ENCODE results near the gene GALNT16. TPM values are rescaled to one million over a fixed set of nuclear protein-coding genes. Genes with fewer than 3 reads are reported as not detected.

The GALNT16 gene
- total and polyA plus RNA-seq, 2 donors (not counting 3 experiments of a cell fraction or from before 2014, with no cell fraction given), result 0.39 to 0.49 TPM

GRCh38 chr14:69241577-69241976 is 18.4 kb upstream of the GALNT16 start:
- H3K9me3 ChIP-seq (replicated peaks; ENCODE audit: control insufficient read depth, insufficient read depth, low read length), result no peaks in the 10 kb centered on the region
- no peaks in the 10 kb centered on the region for H3K27me3 ChIP-seq (ENCODE audit: control insufficient read depth in 2 of 2, insufficient read depth in 2 of 2, low read length in 2 of 2)
- no peaks in the 10 kb centered on the region for H3K79me2 ChIP-seq (ENCODE audit: control insufficient read depth, insufficient read depth, low read length)
- peaks cover 0 to 12% of the 10 kb centered on the region in 2 experiments for H3K36me3 ChIP-seq (ENCODE audit: control insufficient read depth in 2 of 2, extremely low read depth in 1 of 2, insufficient read depth in 2 of 2, low read length in 2 of 2)
- DNase-seq (ENCODE audit: low read depth, low spot score) (no peak), FAIRE-seq (no peak)
- POLR2A ChIA-PET, result no interaction called here
- no peak overlapping the region for H3K27ac ChIP-seq (ENCODE audit: insufficient read depth, low read depth, low read length)
- H4K20me1 ChIP-seq (replicated peaks; ENCODE audit: control insufficient read depth, extremely low read depth, insufficient read depth, low read length), result peaks cover 2% of the 10 kb centered on the region
- no peaks in the 10 kb centered on the region for H3K9me1 ChIP-seq (replicated peaks; ENCODE audit: control insufficient read depth, extremely low read depth, insufficient read depth, low read length)
- dilution Hi-C loops (cut with MboI; ENCODE audit: extremely low pct_ligation_motif_present, low sequenced_read_pairs) (no loop called here), intact Hi-C loops (cut with micrococcal nuclease) (loop anchor here (5.0 kb wide), 3 partner anchors 46 to 236 kb away; partner anchors contain the start of genes ERH and SLC39A9)
- CTCF ChIA-PET, result interaction anchor here (0.6 to 4.7 kb wide), 11 partner anchors 15 to 294 kb away, joined by 3 to 78 read pairs (median 6); no protein-coding TSS in a partner anchor
- H3K4me1 ChIP-seq (ENCODE audit: control insufficient read depth, extremely low read depth, insufficient read depth, low read length), result no peaks in the 10 kb centered on the region
- TF ChIP-seq FOS (IDR thresholded peaks at IDR 0.05; ENCODE audit: borderline replicate concordance, insufficient read depth, low read length) (no peak), GATA2 (IDR thresholded peaks at IDR 0.05; ENCODE audit: insufficient read depth, insufficient read length, low read depth, low read length) (no peak), EZH2 (IDR thresholded peaks at IDR 0.05; ENCODE audit: borderline replicate concordance, low read depth, low read length, severe bottlenecking) (no peak), POLR2AphosphoS5 (IDR thresholded peaks at IDR 0.05; ENCODE audit: insufficient read depth, low read depth, low read length) (no peak), MAX (IDR thresholded peaks at IDR 0.05; ENCODE audit: insufficient read depth, insufficient read length) (no peak), JUN (IDR thresholded peaks at IDR 0.05; ENCODE audit: borderline replicate concordance, insufficient read depth, insufficient read length, low read depth) (no peak)
- no peak overlapping the region for H3K9ac ChIP-seq (replicated peaks; ENCODE audit: extremely low read depth, insufficient read depth, low read length)
- H3K4me2 ChIP-seq (ENCODE audit: insufficient read depth, low read length), result no peak overlapping the region
- no peak overlapping the region for H3K4me3 ChIP-seq (replicated peaks in 1 of 3; ENCODE audit: insufficient read depth in 1 of 3, low read depth in 1 of 3, low read length in 3 of 3)
- BruUV-seq (replicated peaks), result TSS peak; percentile 44
- no peak overlapping the region for H2AFZ ChIP-seq (ENCODE audit: low read depth, low read length)

All from endothelial cell of umbilical vein (primary cell).